AG09319 (cell line): Measurements from ENCODE around the gene AJM1.
"Not testable (repeated sequence)": the region's sequence is repeated elsewhere in the genome, so short reads cannot be mapped to it uniquely, and the experiment has no call there.

Experiments
- DNase-seq: peaks from one replicate; pipeline ENCODE4 v3.0.0-alpha.2; 2010; ENCODE audit warnings: low read depth; ENCODE audit errors: extremely low read depth
- TF ChIP-seq, protein P1 (sequence below): IDR thresholded peaks from 2 replicates; pipeline ENCODE4 v1.5.1; 2011; ENCODE audit warnings: low read depth, mild to moderate bottlenecking, inconsistent platforms, low read length, moderate library complexity

The AJM1 gene

DNA sequence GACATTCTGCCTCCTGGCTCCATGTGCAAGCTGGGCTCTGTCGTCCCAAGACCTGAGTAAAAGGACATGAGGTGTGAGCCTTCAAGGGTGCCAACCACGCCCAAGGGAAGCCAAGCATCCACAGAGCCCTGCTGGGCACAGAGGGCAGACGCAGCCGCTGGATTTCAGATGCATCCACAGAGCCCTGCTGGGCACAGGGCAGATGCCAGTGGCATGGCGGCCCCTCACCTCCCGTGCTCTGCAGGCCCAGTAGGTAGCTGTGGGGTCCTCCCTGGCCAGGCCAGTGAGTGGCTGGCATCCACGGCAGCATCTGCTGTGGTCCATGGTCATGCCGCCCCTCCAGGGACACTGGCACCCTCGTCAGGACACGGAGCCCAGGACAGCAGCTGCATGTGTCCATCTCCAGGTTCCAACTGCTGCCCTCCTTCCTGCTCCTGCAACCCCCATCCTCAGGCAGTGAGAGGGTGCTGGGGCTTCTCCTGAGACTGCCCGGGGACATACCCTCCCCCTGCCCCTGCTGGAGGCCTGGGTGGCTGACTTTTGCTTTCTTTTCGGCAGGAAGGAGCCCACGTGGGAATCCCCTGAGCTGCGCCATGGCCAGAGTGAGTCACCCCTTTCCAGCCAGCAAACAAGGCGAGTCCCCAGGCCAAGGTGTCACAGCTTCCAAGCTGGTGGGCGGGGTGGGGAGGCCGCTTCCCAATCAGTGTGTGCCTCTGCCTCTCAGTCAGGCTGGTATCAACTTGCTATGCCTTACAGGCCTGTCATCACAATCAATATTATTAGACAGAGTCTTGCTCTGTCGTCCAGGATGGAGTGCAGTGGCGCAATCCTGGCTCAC lies 40.0 kb downstream of the AJM1 start:
- DNase-seq, result peak; percentile 48

DNA sequence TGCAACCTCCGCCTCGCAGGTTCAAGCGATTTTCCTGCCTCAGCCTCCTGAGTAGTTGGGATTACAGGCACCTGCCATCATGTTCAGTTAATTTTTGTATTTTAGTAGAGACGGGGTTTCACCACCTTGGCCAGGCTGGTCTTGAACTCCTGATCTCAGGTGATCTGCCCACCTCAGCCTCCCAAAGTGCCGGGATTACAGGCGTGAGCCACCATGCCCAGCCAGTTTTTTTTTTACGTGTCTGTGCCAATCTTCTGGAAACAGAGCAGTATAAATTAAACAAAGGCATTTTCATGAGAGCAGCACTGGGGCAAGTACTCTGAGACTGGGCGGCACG lies 40.6 kb downstream of the AJM1 start:
- not testable (repeated sequence) for DNase-seq

More for the DNA sequence above, 40.0 kb downstream of the AJM1 start:
- TF ChIP-seq, protein P1, sequence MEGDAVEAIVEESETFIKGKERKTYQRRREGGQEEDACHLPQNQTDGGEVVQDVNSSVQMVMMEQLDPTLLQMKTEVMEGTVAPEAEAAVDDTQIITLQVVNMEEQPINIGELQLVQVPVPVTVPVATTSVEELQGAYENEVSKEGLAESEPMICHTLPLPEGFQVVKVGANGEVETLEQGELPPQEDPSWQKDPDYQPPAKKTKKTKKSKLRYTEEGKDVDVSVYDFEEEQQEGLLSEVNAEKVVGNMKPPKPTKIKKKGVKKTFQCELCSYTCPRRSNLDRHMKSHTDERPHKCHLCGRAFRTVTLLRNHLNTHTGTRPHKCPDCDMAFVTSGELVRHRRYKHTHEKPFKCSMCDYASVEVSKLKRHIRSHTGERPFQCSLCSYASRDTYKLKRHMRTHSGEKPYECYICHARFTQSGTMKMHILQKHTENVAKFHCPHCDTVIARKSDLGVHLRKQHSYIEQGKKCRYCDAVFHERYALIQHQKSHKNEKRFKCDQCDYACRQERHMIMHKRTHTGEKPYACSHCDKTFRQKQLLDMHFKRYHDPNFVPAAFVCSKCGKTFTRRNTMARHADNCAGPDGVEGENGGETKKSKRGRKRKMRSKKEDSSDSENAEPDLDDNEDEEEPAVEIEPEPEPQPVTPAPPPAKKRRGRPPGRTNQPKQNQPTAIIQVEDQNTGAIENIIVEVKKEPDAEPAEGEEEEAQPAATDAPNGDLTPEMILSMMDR, result no peak

DNA sequence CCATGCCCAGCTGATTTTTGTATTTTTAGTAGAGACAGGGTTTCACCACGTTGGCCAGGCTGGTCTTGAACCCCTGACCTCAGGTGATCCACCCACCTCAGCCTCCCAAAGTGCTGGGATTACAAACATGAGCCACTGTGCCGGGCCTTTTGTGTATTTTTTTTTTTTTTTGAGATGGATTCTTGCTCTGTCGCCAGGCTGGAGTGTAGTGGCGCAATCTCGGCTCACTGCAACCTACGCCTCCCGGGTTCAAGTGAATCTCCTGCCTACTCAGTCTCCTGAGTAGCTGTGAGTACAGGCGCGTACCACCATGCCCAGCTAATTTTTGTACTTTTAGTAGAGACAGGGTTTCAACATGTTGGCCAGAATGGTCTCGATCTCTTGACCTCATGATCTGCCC lies 41.4 kb downstream of the AJM1 start:
- DNase-seq, result not testable (repeated sequence)

DNA sequence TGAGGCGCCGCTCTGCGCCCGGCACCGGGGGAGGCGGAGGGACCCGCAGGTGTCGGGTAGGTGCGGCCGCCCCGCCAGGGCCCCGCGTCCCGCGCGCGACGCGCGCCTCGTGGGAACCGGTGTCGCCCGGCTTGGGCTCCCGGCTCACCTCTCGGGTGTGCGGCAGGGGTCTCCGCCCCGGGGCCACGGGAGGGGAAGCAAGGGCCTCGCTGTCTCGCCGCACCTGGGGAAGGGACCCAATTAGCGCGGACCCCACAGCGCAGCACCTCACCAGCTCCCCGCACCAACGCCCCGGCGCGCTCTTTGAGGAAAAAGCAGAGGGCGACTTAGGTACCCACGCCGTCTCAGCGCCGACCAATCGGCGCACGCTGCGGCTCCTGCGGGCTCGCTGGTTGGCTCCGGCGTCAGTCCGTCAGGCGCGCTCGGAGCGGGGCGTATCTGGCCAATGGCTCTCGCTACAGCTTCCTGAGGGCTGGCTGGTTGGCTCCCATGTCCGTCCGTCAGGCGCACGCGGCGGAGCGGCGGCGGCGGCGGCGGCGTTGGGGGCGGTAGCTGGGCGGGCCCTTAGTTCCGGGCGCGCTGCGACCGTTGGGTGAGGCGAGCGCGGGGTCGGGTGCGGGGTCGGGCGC lies 43.8 kb downstream of the AJM1 start, which contains the start of gene TRAF2:
Gene TRAF2 (plus strand): TSS at position 567 of the 629 bp plus-strand sequence. CDS start 12,225 bp downstream, outside the sequence.
- peak; percentile 99 for DNase-seq

GRCh38 chr9:136886610-136887597 lies 44.6 kb downstream of the AJM1 start:
- DNase-seq, result no peak

More for the DNA sequence above, 43.8 kb downstream of the AJM1 start, which contains the start of gene TRAF2:
- TF ChIP-seq, protein P1, result no peak

DNA sequence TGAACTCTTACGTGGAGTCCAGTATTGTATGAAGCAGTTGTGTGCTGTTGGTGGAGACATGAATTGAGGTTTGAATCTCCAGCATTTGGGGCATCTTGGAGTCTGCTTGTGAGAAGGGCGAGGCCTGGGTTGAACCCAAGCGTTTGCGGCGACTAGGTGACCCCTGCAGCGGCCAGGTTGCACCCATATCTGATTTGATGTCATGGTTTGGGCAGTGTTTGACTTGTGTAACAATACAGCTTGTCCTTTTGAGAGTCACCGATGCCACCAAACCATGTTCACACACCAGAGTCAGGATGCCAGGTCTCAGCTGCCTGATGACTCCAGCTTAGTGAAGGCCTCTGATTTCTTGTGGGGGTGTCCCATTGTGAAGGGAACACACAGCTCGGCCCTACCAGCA lies 46.2 kb downstream of the AJM1 start:
- DNase-seq, result no peak
- TF ChIP-seq, protein P1, result no peak

More at GRCh38 chr9:136886610-136887597, 44.6 kb downstream of the AJM1 start:
- TF ChIP-seq, protein P1, result no peak

DNA sequence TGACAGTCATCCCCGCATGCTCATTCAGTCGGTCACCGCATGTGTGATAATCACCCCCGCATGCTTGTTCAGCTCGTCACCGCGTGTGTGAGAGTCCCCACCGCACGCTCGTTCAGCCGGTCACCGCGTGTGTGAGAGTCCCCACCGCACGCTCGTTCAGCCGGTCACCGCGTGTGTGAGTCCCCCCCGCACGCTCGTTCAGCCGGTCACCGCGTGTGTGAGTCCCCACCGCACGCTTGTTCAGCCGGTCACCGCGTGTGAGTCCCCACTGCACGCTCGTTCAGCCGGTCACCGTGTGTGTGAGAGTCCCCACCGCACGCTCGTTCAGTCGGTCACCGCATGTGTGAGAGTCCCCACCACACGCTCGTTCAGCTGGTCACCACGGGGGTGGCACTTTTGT lies 47.6 kb downstream of the AJM1 start:
- TF ChIP-seq, protein P1, result no peak
- DNase-seq, result no peak

DNA sequence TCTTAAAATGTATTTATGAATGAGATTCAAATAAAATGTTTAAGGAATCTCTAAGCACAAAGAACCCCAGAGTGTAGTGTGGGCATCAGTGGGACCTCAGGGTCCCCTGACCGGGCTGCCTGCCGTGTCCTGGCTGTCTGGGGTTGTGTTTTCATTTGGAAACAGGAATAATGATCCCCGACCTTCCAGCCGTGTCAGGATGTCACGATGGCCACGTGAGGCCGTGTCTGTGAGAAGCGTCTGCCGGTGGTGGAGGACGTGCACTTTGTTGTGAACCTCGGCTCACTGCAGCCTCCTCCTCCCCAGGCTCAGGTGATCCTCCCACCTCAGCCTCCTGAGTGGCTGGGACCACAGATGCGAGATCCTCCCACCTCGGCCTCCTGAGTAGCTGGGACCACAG lies 48.4 kb downstream of the AJM1 start:
- TF ChIP-seq, protein P1, result no peak
- no peak for DNase-seq
